HG03342 (cell line): Measurements from ENCODE around the gene ARIH1.

ENCODE experiments used
- ATAC-seq: cut with Tn5 transposase; IDR thresholded peaks from one replicate; pipeline ENCODE4 v1.9.1; 2021; ENCODE audit warnings: mild to moderate bottlenecking, moderate library complexity; ENCODE audit not compliant: unreplicated experiment

ARIH1 gene

DNA sequence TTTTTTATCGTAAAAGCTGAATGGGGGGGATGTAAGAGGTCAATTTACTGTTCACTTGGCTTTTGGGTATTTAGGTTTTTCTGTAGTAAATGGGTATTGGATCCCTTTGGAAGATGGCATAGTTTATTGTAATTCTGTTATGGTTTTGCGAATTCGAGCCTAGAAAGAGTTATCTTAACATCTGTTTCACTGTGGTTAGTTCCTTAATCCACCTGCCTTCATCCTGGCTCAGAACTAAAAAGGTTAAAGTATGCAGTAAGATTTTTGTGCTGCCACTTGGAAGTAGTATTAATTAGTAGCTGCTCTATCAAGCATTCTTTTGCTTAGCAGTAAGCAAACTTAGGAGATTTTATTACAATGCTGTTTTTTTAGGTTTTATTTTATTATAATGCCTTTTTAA is 62.4 kb downstream of the ARIH1 start:
- ATAC-seq: no peak

DNA sequence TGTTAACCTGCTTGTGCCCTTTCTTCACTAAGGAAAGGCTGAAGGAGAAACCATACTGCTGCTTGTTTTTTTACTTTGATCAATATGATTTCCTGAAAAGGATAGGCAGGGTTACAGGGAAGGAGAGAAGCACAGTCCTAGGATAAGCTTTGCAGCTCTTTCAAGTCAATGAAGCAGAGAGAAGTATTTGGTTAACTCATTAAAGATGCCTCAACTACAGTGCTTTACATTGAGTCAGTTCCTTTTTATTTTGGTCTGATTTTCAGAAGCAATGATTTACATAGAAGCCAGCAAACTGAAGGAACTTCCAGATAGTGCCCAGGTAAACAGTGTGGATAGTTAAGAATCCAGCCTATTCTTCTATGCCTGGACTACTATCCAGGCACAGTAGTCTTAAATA is 64.8 kb downstream of the ARIH1 start:
- ATAC-seq: no peak

DNA sequence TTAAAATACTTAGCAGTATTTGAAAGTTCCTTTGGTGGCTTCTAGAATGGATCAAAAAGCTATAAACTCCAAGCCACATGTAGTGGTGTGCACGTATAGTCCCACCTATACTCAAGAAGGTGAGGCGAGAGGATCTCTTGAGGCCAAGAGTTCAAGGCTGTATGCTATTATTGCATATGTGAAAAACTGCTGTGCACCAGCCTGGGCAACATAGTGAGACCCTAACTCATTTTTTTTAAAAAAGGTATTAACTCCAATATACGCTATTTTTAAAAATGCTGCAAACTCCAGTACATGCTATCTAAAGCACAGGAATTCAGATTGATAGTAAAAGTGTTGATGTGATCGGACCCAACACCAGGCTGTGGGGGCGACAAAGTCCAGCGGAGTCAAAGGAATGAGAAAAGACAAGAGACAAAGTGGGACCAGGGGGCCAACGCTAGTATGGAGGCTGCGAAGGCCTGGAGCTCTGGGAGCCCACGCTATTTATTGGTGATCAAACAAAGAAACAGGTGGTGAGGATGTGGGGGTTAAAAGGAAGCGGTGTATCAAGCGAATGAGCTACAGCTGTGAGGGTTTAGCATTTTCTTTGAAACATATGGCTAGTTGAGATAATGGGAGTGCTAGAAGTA is 66.6 kb downstream of the ARIH1 start:
- no peak for ATAC-seq

DNA sequence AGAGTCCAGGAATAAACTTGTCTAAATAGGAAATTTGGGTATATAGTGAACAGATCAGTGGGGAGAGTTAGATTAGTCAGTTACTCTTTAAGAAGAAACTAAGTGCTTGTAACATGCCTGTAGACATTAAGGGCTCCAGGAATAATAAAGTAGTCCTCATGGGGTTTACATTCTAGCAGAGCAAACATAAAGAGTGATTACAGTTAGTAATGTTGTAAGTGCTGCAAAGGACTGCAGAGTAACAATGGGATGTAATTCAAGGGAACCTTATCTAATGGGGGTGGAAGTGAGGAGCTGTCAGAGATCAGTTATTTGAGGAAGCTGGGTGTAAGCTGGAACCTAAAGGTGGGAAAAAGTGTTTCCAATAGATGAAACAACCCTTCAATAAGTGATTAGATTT is 67.5 kb downstream of the ARIH1 start:
- ATAC-seq: no peak

DNA sequence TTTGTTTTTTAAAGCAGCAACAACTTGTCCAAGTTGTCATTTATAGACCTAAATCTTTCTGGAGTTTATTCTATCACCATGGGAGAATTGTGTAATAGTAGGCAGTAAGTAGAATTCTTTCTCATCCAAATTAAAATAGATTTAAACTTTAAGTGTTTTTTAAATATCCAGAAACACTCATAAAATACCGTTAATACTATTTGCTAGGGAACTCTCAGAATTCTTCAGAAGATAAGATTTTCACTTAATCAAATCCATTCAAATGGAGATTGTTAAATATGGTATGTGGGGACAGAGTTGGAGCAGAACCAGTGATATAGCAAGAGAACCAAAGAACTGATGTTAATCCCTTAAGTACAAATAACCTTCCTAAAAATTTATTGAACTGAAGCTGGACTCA is 71.0 kb downstream of the ARIH1 start:
- ATAC-seq: no peak

DNA sequence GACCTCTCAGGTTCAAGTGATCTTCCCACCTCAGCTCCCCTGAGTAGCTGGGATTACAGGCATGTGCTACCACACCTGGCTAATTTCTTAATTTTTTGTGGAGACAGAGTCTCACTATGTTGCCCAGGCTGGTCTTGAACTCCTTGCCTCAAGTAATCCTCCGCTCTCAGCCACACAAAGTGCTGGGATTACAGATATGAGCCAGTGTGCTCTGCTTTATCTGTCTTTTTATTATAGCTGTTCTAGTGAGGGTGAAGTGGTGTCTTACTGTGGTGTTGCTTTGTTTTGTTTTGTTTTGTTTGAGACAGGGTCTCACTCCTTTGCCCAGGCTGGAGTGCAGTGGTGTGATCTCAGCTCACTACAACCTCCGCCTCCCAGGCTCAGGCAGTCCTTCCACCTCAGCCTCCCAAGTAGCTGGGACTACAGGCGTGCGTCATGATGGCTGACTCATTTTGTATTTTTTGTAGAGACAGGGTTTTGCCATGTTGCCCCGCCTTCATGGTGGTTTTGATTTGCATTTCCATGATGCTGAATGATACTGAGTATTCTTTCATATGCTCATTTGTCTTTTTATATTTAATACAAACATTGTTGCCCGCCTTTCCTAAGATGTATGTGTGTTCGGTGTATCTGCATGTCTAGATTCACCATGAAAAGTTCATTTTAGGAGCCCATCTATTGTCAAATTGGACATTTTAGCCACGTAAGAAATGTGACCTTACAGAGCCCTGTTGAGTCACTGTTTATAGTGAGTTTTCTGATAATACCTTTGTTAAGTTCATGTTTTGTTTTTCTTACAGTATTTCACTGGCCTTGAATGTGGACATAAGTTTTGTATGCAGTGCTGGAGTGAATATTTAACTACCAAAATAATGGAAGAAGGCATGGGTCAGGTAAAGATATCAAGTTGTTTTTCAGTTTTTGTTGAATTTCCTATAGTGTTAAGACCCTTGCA is 80.6 kb downstream of the ARIH1 start:
- no peak for ATAC-seq

DNA sequence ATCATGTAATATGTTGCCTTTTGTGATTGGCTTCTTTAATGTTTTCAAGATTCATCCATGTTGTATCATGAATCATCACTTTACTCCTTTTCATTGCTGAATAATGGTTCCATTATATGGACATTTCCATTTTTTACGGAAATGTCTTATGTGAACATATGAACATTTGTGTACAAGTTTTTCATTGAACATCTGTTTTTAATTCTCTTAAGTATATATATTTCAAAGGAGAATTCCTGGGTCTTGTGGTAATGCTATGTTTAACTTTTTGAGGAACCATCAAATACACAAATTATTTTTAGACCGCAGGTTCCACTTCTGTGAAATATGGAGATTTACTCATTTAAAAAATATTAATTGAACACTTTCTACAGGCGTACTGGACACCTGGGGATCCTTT is 85.7 kb downstream of the ARIH1 start:
- no peak for ATAC-seq

DNA sequence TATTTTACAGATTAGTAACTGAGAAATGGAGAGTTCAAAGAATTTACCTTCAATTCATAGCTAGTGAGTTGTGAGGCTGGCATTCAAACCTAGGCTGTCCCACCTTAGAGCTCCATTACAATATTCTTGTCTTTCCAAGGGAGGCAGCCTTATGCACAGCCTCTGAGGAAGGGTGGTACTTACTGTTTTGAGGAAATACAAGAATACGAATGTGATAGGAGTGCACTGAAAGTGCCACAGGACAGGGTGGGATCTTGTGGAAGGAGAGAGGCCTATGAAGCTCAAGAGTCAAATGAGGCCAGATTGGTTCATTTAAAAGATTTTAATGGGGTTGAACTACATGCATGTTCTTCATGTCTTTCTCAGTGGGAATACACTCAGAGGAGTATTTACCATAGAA is 86.3 kb downstream of the ARIH1 start:
- ATAC-seq: no peak

DNA sequence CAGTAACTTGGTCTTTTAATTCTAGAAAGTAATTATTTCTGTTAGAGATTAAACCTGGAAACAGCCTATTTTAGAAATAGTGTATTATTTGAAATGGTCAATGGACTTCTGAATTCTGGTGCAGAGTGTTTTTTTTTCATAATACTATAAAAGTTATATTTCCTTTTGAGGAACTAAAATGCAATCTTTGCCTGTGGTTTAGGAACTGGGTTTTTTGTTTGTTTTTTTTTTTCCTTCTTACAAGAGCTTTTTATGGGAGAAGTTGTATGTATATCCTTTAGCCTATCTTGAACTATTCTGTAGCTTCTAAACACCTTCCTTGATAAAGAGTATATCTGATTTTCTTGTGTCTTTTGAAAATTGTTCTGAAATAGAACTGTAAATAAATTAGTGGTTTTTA is 88.3 kb downstream of the ARIH1 start:
- no peak for ATAC-seq

DNA sequence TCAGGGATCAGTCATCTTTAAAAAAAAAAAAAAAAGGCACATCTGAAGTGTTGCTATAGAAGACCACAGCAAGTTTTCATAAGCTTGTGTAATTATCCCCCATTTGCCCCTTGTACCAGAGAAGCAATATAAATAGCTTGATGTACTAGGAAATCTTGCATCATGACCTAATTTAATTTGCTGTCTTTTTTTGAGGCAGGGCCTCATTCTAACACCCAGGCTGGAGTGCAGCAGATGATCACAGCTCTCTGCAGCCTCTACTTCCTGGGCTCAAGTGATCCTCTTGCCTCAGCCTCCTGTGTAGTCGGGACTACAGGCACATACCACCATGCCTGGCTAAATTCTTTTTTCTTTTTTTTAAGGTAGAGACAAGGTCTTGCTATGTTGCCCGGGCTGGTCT is 88.7 kb downstream of the ARIH1 start:
- no peak for ATAC-seq

DNA sequence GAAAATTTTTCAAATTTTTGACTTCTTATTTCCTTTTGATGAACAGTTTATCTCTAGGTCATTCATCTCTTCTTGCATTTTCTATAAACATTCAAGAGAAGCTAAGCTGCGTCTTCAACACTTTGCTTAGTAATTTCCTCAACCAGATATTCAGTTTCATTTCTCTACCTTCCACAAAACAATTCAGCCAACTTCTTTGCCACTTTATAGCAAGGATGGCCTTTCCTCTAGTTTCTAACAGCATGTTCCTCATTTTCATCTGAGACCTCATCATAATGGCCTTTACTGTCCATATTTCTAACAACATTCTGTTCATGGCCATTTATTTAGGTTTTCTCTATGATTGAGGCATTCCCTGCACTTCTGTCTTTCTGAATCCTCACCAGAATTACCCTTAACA is 90.0 kb downstream of the ARIH1 start:
- ATAC-seq: no peak

DNA sequence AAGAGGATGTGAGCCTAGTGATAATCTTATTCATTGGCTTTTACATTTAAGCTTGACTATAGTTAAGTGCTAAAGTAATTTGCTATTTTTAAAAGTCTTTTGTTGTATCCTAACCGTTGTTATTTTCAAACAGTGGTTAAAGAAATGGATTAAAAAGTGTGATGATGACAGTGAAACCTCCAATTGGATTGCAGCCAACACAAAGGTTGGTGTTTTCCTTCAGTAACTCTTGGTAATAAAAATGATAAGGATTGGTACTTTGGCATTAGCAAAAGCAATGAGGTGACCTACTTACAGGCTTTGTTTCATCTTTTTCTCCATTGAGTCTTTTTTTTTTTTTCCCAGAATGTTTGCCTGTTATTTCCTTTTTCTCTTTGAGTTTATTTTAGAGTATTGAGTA is 92.8 kb downstream of the ARIH1 start:
- no peak for ATAC-seq

DNA sequence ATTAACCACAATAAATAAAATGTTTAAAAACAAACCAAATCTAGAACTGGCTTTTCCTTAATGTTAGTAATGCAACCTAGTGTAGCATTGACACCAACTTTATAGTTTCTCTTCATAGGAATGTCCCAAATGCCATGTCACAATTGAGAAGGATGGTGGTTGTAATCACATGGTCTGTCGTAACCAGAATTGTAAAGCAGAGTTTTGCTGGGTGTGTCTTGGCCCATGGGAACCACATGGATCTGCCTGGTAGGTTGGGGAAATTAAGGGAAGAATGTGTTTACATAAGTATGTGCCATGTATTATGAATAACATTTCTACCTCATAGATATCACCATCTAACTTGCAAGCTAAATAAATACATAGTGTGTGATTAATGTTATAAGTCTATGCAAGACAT is 95.9 kb downstream of the ARIH1 start:
- ATAC-seq: no peak

DNA sequence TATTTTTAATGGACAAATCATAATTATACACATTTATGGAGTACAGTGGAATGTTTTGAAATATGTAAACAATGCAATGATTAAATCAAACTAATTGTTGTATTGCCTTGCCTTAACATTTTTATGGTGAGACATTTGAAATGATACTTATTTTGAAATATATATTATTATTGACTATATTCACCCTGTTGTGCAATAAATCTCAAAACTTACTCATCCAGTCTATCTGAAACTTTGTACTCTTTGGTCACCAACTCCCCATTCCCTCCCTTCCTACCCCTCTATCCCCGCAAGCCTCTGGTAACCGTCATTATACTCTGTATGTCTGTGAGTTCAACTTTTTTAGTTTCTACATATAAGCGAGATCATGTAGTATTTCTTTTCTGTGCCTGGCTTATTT is 105.7 kb downstream of the ARIH1 start:
- ATAC-seq: no peak

DNA sequence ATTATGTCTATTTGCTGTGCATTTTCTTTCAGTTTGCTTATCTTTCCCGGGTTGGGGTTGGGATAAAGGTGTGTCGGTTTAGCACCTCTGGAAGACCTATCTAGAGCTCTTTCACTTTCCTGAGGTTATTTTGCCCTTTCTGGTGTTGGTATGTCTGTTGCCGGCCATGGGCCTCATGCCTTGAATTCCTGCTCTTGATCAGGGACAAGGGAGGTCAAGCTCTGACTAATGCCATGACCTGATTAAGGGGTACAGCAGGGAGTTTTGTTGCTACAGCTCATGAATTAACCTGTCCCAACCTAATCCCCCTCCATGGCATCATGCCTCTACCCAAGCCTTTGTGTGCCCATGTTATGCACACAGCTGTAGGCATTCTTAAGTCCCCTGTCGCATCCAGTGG is 109.9 kb downstream of the ARIH1 start:
- ATAC-seq: no peak

DNA sequence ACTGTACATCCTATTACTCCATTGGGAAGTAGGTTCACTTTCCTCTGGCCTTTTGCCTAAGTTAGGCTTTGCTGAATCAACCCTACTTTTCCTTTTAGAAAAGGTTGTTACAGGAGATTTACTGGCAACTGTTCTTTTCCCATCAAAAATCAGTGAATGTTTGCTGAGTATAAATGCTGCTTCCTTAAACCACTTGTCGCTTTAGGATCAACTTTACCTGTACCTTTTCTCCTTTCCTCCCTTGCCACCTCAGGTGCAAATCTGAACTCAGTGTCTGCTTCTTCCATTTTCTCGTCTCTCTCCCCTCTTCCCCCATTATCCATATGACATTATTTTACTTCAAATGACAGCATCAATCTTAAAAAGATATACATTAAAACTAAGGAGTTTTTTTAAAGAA is 110.9 kb downstream of the ARIH1 start:
- ATAC-seq: no peak

DNA sequence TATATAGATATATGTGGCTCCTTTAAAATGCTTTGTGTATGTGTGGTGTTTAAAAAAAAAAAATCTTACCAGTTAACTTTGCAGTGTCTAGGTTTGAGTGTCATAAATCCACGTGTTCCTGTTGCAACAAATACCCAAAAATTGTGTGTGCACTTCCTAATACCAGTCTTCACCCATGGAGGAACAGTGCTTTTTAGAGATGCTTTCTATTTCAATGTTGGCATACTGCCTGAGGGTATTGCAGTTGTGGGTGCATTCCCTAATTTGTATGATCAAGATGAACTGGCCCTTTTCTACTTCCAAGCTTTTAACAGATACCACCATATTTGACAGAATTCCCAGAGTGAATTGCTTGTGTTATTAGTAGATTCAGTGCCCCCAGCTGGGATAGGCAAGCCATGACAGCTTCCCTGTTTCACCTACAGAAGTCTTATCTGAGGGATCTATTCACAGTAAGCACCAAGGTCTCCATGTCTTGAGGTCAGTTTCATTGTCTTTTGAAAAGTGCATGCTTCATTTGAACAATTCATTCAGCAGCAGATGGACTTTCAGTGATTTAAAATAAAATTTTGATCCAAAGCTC is 111.4 kb downstream of the ARIH1 start:
- no peak for ATAC-seq

DNA sequence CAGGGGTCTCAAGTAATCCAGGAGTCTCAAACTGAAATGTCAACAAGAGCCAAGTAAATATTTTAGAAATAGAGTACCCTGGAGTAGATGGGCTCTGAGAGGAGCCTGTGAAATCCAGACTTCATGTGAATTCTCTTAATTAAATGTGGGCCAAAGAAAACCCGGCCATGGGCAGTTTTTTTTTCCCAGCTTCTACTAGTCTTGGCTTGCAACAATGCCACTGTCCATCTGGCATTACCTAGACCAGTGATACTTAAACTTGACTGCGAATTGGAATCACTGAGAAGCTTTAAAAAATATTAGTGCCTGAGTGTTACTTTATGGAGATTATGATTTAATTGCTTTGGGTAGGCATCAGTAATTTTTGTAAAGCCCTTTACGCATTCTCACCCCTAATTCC is 114.0 kb downstream of the ARIH1 start:
- ATAC-seq: no peak

DNA sequence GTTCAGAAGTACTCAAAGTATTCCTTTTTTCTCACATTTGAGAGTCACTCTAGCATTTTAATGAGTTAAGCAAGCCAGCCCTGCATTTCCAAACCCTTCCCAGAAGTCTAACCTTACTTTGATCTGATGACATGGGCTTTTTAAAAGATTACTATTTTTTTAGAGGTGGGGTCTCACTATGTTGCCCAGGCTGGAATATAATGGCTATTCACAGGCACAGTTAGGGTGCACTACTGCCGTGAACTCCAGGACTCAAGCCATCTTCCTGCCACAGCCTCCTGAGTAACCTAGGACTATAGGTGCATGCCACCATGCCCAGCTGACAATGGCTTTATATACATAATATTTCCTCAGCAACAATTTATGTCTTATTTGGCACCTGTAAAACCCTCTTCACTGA is 116.3 kb downstream of the ARIH1 start:
- ATAC-seq: no peak

DNA sequence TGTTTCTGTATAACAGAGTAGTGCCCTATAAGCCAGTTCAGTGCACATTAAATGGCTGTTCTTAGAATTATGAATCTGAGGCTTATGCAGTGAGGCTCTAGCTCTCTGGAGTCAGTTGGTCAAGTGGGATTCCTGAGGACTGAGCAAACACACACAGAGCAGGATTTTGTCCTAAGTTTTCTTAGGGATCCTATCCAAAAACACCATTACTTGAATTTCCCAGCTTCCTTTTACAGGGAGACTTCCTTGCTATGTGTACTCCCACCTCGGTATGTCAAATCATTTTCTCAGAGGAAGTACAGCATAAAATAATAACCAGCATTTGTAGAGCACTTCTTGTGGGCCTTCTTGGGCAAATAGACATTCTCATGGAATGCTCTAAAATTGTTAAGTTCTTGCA is 117.2 kb downstream of the ARIH1 start:
- no peak for ATAC-seq

DNA sequence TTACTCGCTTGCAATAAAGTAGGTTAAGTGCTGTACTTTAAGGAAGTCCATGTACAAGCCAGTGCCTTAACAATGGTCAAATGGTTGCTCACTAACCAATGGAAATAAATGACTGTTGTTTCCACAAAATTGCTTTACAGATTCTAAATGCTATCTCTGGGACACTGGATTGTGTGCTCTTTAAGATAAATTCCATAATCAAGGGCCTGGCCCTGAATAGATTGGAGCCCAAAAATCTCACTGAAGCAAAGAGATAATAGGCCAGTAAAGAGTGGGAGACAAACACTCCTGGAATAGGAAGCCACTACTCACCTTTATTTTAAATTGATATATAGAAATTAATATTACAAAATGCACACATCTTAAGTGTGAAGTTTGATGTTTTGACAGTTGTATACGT is 118.0 kb downstream of the ARIH1 start:
- ATAC-seq: no peak

DNA sequence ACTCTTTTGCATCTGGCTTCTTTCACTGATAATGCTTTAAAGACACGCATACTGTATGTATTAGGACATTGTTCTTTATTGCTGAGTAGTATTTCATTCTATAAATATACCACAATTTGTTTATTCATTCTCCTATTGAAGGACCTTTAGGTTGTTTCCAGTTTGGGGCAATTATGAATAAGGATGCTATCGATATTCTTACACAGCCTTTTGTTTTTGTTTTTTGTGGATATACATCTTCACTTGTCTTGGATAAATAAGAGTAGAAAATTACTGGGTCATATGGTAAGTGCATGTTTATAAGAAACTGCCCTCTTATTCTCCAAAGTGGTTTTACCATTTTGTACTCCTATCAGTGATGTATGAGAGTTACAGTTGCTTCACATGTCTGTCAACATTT is 118.5 kb downstream of the ARIH1 start:
- ATAC-seq: no peak
